ENCODE results near the gene XRCC3.
A peak's percentile ranks its signal among the peaks of the same experiment; 100 is the strongest.

XRCC3 gene

GRCh38 chr14:103727313-103727980 lies 12.2 kb upstream of the XRCC3 start:
- DNase-seq = peak in 9 of 51 donors; percentile 23 to 43 (median 34)

DNA sequence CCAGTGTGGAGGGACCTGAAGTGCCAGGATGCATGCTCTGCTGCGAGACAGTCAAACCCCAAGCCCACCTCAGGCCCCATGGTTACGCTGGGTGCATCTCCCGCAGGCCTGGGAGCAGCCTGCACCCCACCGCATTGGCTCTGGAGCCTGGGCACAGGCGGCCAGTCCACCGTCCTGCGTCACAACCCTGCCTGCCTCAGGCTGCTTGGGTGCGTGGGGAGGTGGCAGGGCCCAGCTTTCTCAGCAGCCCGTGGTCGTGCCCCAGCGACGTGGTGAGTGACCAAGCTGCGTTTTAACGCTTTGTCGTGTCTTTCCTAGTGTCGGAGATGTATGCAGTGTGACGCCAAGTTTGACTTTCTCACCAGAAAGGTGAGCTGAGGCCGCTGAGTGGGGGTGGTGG lies 11.2 kb upstream of the XRCC3 start:
- no peak for DNase-seq

DNA sequence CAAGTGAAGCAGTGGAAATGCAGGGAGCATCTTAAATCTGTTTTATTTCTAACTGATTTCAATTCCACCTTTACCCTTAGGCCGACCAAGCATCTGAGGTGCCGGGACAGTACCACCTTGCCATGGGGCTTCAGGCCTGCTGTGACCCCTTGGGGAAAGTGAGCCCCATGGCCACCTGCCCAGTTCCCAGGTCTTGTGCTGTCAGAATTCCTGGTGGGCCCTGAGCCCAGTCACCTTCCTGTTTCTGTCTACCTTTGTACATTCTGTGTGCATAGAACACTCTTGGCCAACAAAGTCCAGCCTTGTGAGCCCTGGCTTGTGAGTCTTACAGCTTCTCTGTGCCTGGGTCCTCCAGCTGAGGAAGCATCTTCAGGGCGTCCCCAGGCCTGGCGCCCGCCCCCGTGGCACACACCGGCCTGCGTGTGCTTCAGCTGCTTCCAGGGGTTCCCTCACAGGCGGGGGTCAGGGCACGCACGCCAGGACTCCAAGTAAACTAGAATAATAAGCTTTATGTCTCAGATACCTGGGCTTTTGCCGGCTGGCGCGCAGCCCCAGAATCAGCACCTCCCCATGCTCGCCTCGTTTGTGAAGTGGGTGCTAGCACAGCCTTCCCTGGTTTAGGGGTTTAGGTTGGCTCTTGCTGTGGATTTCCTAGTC lies 10.6 kb upstream of the XRCC3 start:
- DNase-seq = no peak

DNA sequence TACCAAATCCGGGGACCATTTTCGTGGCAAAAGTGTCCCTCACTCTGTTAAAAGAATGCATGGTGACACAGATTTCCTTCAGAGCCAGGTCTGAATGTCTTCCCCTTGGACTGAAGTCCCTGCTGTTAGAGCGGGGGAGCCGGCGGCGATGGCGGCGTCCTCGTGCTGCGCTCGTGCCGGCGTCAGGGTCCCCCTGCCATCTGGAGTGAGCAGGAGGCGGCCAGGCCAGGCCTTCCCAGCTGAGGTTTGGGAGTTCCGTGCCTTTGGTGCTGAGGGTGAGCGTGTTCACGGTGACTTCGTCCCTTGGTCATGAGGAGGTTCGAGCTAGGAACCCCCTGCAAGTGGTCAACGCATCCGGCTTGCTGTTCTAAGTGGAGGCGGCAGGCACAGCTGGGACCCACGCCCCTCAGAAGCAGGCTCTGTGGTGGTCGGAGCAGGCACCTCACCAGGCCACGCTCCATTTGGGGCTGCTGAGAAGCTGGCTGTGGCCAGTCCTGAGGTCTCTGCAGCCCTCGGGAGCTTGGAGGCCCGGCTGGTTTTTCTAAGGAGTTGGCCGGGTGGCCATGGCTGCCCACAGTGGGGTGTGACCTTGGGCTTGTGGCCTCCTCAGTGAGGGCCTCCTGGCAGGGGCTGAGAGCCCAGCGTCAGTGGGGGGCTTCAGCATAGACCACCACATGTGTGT lies 9.9 kb upstream of the XRCC3 start:
- DNase-seq = no peak

DNA sequence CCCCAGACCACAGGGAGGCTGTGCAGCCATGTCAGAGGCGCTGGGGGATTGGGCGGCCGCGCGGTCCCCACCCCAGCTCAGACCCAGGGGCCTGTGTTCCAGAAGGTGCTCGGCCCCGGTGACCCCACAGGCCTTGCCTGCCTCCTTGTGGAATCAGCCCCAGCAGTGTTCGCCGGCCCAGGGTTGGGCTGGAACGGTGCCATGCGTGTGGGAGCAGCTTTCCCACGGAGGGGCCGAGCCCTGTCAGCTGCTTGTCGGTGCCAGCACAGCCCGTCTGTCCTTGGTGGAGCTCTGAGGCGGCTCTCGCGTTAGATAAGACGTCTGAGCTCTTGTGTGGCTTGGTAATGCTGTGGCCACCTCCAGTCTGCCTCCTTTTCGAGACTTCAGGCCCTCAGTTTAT lies 8.9 kb upstream of the XRCC3 start:
- peak in 27 of 51 donors; percentile 16 to 70 (median 51) for DNase-seq

- no peak for DNase-seq
Measured at GRCh38 chr14:103723748-103724081, 8.5 kb upstream of the XRCC3 start.

DNA sequence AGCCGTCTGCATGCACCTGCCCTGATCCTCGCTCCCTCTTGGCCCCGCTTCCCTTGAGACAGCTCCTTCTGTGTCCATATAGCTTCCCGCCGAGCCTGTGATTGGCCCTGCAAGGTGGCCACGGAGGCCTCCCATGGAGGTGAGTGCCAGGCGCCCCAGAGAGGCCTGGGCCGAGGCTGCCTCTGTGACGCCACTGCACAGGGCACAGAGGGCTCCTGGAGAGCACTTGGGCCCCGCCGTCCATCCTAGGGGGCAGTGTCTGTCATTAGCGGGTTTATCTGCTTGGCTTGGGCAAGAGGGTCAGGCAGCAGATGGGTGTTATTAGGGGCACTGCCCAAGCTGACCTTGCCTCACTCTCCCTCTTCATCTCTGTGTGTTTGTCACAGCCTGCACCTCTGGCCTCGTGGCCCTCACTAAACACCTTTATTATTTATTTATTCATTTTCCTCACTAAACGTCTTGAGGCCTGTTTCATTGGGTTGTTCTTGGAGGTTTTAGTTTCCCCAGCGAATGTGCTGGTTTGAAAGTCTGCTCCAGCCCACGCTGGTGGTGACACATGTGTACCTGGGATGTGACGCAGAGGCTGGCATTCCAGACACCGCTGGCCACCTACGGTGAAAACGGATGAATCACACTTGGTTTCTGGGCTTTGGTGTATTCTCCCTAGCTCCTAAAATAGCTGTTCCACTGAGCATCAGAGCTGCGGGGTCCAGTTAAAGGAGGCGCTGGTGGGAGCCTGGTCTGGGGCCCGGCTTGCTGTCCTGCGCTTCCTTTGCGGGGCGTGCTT lies 6.3 kb upstream of the XRCC3 start:
- peak in 3 of 51 donors; percentile 45 to 68 (median 49) for DNase-seq

- DNase-seq = no peak
Measured at GRCh38 chr14:103719751-103720150, 4.5 kb upstream of the XRCC3 start.

GRCh38 chr14:103718572-103718971 lies 3.3 kb upstream of the XRCC3 start:
- DNase-seq = peak in 1 of 51 donors; percentile 48

DNA sequence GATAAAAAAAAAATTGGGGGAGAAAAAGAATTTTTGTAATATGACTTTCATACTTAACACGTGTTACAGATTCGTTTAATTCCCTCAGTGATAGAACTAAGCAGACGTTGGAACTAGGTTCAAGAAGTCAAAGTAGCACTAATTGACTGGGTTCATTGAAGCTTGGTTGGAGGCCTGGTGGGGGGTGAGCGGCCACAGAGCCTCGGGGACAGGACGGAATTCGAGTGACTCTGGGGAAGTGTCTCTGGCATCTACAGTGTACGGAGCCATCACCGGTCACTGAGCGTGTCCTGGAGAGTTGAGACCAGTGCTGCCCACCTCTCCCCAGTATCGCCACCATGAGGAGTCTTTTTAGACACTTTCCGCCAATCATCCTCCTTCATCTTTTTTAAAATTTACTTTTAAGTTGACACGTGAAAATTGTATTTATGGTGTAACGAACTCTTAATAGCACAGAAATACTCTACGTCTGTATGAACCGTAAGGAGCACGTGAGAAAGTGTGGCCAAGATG lies 1.7 kb upstream of the XRCC3 start:
- no peak for DNase-seq

GRCh38 chr14:103716091-103716801 lies 995 bp upstream of the XRCC3 start:
- peak in 5 of 51 donors; percentile 31 to 63 (median 48) for DNase-seq

DNA sequence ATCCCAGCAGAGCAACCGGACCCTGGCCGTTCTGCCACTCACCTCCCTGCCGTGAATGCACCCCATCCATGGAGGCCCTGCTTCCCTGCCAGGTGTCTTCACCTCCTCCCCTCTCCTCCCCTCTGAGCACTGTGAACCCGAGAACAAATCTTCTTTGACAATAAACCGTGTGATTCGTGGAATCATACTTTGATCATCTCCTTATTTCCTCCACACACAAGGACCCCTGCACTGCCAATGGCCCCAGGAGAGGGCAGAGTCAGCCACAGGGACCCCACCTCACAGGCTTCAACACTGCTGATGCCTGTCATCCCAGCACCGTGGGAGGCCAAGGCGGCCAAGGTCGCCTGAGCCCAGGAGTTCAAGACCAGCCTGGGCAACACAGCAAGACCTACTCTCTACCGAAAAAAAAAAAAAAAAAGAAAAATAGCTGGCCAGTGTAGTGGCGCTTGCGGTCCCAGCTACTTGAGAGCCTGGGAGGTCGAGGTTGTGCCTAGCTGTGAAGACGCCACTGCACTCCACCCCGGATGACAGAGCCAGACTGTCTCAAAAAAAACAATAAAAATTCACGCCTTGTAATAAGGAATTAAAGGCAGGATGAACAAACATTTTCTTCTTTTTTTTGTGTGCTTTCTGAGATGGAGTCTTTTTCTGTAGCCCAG lies 1.1 kb downstream of the XRCC3 start:
- DNase-seq = no peak

GRCh38 chr14:103713304-103714062 lies 1.8 kb downstream of the XRCC3 start:
- DNase-seq = no peak

DNA sequence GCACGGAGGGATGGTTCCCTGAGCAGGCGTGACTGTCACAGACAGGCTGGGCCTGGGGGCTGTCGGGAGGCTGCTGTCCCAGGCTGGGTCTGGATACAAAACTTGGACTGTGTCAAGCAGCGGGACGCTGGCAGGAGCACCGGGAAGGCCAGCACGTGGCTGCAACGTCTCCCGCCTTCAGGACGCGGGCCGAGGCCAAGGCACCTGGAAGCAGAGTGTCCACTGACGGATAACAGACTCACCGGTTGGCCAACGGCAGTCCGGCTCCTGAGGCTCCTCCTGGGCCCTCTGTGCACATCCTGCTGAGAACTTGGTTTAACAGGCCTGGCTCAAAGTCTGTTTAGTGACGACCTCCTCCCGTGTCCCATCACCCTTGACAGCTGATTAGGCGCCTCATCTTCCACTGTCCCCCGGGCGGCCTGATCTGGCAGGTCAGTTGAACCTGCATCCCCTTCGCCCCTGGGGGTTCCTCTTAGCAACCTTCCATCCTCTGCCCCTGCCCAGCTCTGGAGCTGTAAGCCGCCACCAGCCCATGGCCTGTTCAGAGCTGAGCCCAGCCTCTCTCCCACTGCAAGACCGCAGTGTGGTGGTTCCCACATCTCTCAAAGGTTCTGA lies 2.5 kb downstream of the XRCC3 start:
- DNase-seq = peak in 1 of 51 donors; percentile 50

DNA sequence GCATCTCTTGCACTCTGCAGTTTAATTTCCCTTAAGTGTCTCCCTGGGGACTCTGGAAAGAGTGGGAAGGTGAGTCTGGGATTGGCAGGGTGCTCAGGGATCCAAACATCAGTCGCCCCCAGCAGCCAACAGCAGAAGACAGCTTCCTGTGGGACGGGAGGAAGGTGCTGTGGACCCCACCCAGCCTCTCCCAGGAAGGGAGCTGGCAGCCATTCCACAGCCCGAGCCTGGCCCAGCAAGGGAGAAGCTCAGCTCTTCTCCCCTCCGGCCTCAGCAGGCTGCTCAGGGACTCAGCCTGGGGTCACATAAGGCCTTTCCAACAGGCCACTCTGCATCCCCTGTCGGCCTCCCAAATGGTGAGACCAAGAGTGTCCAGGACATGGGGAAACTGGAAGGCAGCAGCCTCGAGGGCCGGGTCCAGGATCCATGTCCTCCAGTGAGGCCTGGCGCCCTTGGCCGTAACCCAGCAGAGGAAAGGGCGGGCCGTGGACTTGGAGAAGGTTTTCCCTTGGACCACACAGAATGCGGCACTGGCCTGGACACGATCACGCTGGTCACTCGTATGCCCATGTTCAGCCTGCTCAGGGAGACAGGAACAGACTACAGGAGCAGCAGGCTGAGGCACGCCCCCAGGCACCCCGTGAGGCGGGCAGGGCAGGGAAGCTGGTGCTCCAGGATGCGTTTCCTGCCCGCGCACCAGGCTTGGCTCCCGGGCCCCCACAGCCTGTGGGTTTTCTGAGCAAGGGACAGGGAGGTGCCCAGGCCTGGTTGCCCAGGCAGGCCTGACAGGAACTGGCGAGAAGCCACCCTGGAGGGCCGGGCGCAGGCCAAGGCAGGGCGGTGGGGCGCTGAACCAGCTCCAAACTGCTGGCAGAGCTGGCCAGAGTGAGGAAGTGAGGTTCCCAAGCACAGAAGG lies 3.5 kb downstream of the XRCC3 start:
- DNase-seq = peak in 32 of 51 donors; percentile 21 to 82 (median 62)

- DNase-seq = peak in 1 of 51 donors; percentile 24
Measured at GRCh38 chr14:103710771-103711377, 4.4 kb downstream of the XRCC3 start.

DNA sequence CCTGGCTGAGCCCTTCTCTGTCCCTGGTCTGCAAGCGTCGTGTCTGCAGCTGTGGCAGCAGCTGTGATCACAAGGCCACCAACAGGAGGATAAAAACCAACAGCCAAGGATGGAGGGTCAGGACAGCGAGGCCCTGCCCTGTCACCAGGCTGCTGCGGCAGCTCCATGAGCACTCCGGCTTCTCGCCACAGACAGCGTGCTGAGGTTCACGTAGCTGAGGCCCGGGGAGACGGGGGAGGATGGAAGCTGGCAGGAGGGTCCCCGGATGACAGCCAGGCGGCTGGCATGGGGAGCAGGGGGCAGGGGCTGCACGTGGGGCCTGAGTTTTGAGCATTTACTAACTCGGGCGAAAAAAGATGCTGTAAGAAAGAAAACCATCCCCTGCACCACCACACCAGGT lies 5.4 kb downstream of the XRCC3 start:
- no peak for DNase-seq

DNA sequence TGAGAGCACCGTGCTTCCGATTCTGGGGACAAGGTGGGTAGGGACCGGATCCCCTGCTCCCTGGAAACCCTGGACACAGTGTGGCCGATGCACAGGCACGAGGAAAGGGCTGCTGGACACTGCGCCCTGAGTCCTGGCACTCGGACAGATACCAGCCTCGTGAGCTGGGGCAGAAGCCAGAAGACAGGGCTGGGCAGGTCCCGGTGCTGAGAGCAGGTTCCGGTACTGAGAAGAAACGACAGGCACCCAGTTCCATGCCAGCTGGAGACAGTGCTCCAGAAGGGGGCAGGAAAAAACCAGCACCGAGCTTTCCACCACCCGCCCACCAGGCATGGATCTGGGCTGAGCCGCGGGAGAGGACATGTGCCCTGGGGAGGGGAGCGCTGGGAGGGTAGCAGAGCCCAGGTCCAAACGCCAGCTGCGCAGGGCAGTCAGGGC lies 6.5 kb downstream of the XRCC3 start:
- DNase-seq = peak in 24 of 51 donors; percentile 9 to 60 (median 45)

Measured in hypothalamus (tissue), 51 donors.